ENCODE results near the gene SUMF1. TPM values are rescaled to one million over a fixed set of nuclear protein-coding genes. Genes with fewer than 3 reads are reported as not detected.
A peak's percentile ranks its signal among the peaks of the same experiment; 100 is the strongest.

The SUMF1 gene
- total and polyA plus RNA-seq, 4 donors: 11.6 to 50.0 (median 31.5) TPM

DNA sequence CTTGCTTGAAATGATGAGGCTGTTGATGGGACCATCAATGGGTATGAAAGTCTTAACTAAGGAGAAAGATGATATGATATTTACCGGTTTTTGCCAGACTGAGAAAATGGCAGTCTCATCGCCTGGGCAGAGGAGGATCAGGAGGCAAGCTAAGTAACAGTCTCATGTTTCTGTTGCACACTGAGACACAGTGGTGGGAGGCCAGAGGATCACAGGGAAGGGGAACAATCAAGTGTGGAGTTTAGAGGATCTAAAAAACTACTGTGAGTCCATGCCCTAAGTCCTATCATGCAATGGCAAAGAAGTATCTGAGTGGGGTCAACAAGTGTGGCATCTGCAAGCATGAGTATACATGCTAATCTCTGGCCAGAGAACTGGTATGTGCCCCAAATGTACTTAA is 62.2 kb downstream of the SUMF1 start:
- Histone ChIP-seq H3K9me3 (ENCODE audit: control insufficient read depth in 4 of 4, insufficient read depth in 3 of 4, low read length in 3 of 4) (no peaks in the 10 kb centered on the region), H3K4me1 (ENCODE audit: control insufficient read depth in 5 of 5, insufficient read depth in 5 of 5, low read length in 5 of 5) (no peaks in the 10 kb centered on the region), H3K27me3 (ENCODE audit: control insufficient read depth in 3 of 3, insufficient read depth in 3 of 3, low read length in 2 of 3) (no peaks in the 10 kb centered on the region), H3K36me3 (ENCODE audit: control insufficient read depth in 4 of 4, insufficient read depth in 4 of 4, low read length in 4 of 4) (peaks cover 3 to 12% (median 7%) of the 10 kb centered on the region in 4 donors), H3K9ac (ENCODE audit: insufficient read depth in 1 of 2, low read length in 2 of 2) (no peak overlapping the region), H3K27ac (ENCODE audit: low read depth in 1 of 2, low read length in 1 of 2) (no peak overlapping the region), H3K4me3 (no peak overlapping the region)
- TF ChIP-seq, protein P1, sequence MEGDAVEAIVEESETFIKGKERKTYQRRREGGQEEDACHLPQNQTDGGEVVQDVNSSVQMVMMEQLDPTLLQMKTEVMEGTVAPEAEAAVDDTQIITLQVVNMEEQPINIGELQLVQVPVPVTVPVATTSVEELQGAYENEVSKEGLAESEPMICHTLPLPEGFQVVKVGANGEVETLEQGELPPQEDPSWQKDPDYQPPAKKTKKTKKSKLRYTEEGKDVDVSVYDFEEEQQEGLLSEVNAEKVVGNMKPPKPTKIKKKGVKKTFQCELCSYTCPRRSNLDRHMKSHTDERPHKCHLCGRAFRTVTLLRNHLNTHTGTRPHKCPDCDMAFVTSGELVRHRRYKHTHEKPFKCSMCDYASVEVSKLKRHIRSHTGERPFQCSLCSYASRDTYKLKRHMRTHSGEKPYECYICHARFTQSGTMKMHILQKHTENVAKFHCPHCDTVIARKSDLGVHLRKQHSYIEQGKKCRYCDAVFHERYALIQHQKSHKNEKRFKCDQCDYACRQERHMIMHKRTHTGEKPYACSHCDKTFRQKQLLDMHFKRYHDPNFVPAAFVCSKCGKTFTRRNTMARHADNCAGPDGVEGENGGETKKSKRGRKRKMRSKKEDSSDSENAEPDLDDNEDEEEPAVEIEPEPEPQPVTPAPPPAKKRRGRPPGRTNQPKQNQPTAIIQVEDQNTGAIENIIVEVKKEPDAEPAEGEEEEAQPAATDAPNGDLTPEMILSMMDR (IDR thresholded peaks at IDR 0.05; ENCODE audit: control extremely low read depth, extremely low read depth): no peak
- ATAC-seq (ENCODE audit: insufficient read depth, low FRiP score) (no peak), DNase-seq (no peak)
- 94 to 100% methylated on average over 2 of the region's 2 CpGs for WGBS, 2 donors

DNA sequence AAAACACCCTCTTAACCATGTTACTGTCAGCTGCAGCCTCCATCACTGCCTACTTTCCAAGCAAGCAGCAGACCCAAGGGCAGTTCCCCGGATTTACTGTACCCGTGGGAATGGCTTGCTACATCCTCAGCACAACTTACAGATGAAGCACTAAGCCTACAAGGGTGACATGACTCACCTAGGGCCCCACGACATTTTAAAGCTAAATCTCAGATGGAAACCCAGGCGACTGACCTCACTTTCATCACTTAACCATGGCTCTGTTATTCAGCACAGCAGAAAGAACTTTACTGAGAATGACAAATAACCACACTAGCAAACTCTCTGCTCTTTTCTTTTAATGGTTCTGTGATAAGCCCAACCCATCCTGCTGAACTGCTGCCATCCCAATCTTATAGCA is 65.6 kb downstream of the SUMF1 start:
- Histone ChIP-seq H3K4me3 (no peak overlapping the region), H3K9ac (ENCODE audit: insufficient read depth in 1 of 2, low read length in 2 of 2) (no peak overlapping the region), H3K27ac (ENCODE audit: low read depth in 1 of 2, low read length in 1 of 2) (no peak overlapping the region), H3K36me3 (ENCODE audit: control insufficient read depth in 4 of 4, insufficient read depth in 4 of 4, low read length in 4 of 4) (peaks cover 2 to 12% (median 5%) of the 10 kb centered on the region in 4 donors), H3K4me1 (ENCODE audit: control insufficient read depth in 5 of 5, insufficient read depth in 5 of 5, low read length in 5 of 5) (peaks cover 0 to 31% (median 4%) of the 10 kb centered on the region in 5 donors), H3K9me3 (ENCODE audit: control insufficient read depth in 4 of 4, insufficient read depth in 3 of 4, low read length in 3 of 4) (no peaks in the 10 kb centered on the region), H3K27me3 (ENCODE audit: control insufficient read depth in 3 of 3, insufficient read depth in 3 of 3, low read length in 2 of 3) (no peaks in the 10 kb centered on the region)
- DNase-seq (no peak), ATAC-seq (ENCODE audit: insufficient read depth, low FRiP score) (no peak)
- TF ChIP-seq, protein P1 (IDR thresholded peaks at IDR 0.05; ENCODE audit: control extremely low read depth, extremely low read depth): no peak
- 91 to 92% methylated on average over 4 of the region's 4 CpGs for WGBS, 2 donors

DNA sequence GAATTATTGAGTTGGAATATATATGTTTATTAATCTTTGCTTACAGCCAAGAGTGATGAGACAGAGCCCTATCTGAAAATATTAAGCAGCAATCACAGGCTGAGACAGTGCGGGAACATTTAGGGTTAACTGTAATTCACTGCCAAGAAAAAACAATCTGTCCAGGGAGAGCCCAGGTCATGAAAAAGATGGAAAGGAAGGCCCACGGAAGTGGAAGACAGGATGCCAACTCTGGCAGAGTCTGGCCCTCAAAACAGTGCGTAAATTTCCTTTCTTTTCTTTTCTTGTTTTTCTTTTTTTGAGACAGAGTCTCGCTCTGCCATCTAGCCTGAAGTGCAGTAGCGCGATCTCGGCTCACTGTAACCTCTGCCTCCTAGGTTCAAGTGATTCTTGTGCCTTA is 67.6 kb downstream of the SUMF1 start:
- Histone ChIP-seq H3K9ac (ENCODE audit: insufficient read depth in 1 of 2, low read length in 2 of 2) (no peak overlapping the region), H3K4me1 (ENCODE audit: control insufficient read depth in 5 of 5, insufficient read depth in 5 of 5, low read length in 5 of 5) (peaks cover 0 to 32% (median 4%) of the 10 kb centered on the region in 5 donors), H3K9me3 (ENCODE audit: control insufficient read depth in 4 of 4, insufficient read depth in 3 of 4, low read length in 3 of 4) (no peaks in the 10 kb centered on the region), H3K4me3 (no peak overlapping the region), H3K27ac (ENCODE audit: low read depth in 1 of 2, low read length in 1 of 2) (no peak overlapping the region), H3K27me3 (ENCODE audit: control insufficient read depth in 3 of 3, insufficient read depth in 3 of 3, low read length in 2 of 3) (no peaks in the 10 kb centered on the region), H3K36me3 (ENCODE audit: control insufficient read depth in 4 of 4, insufficient read depth in 4 of 4, low read length in 4 of 4) (peaks cover 2 to 12% (median 5%) of the 10 kb centered on the region in 4 donors)
- DNase-seq (no peak), ATAC-seq (ENCODE audit: insufficient read depth, low FRiP score) (no peak)
- TF ChIP-seq, protein P1 (IDR thresholded peaks at IDR 0.05; ENCODE audit: control extremely low read depth, extremely low read depth): no peak
- WGBS, 2 donors: 87 to 91% methylated on average over 7 of the region's 7 CpGs

DNA sequence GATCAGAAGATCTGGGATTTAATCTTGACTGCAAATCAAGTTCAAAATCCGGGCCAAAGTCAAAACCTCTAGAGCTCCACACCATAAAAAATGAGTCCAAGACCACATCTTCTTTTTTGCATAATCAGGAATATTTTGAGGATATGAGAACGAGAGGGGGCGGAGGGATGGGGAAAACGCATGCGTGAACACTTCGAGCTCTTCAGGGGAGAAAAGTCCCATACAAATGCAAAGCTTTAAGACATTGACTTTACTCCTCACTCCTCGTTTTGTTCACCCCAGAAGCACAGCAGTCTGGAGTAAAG is 68.2 kb downstream of the SUMF1 start:
- TF ChIP-seq, protein P1 (IDR thresholded peaks at IDR 0.05; ENCODE audit: control extremely low read depth, extremely low read depth): no peak
- DNase-seq (peak; percentile 17 to 77 (median 52)), ATAC-seq (ENCODE audit: insufficient read depth, low FRiP score) (no peak)
- Histone ChIP-seq H3K9ac (ENCODE audit: insufficient read depth in 1 of 2, low read length in 2 of 2) (no peak overlapping the region), H3K4me1 (ENCODE audit: control insufficient read depth in 5 of 5, insufficient read depth in 5 of 5, low read length in 5 of 5) (peaks cover 0 to 32% (median 4%) of the 10 kb centered on the region in 5 donors), H3K27me3 (ENCODE audit: control insufficient read depth in 3 of 3, insufficient read depth in 3 of 3, low read length in 2 of 3) (no peaks in the 10 kb centered on the region), H3K9me3 (ENCODE audit: control insufficient read depth in 4 of 4, insufficient read depth in 3 of 4, low read length in 3 of 4) (no peaks in the 10 kb centered on the region), H3K4me3 (no peak overlapping the region), H3K36me3 (ENCODE audit: control insufficient read depth in 4 of 4, insufficient read depth in 4 of 4, low read length in 4 of 4) (peaks cover 2 to 12% (median 5%) of the 10 kb centered on the region in 4 donors), H3K27ac (ENCODE audit: low read depth in 1 of 2, low read length in 1 of 2) (no peak overlapping the region)
- WGBS, 2 donors: 86 to 90% methylated on average over 7 of the region's 7 CpGs

All from lung (tissue), 12 donors.